Keratinocyte (primary cell): ENCODE data around the gene TFRC. TPM values are rescaled to one million over a fixed set of nuclear protein-coding genes. Genes with fewer than 3 reads are reported as not detected.

Source experiments
- DNase-seq: peaks from one replicate; pipeline ENCODE4 v3.0.0-alpha.2; 2011; ENCODE audit warnings: low read depth, missing footprints, low spot score
- FAIRE-seq: peaks from 2 replicates; lab custom pipeline; 2011; peaks lifted over from hg19 to GRCh38; lab: Jason Lieb, UNC
- H2AFZ ChIP-seq: 2 replicates; pipeline ENCODE4 v1.6.0; 2012; ENCODE audit warnings: low read length, control low read depth, inconsistent platforms; ENCODE audit not compliant: control insufficient read depth
- H3K27ac ChIP-seq: 2 replicates; pipeline ENCODE4 v1.5.1; 2011; ENCODE audit warnings: low read length; ENCODE audit not compliant: control insufficient read depth, insufficient read depth
- H3K27me3 ChIP-seq: 3 replicates; pipeline ENCODE4 v1.6.0; 2011; ENCODE audit warnings: low read length; ENCODE audit not compliant: control insufficient read depth, insufficient read depth; ENCODE audit errors: extremely low read depth
- H3K36me3 ChIP-seq, 2 experiments: 2 replicates in 1 of 2; 3 replicates in 1 of 2; pipeline ENCODE4 v1.5.1; 2011; ENCODE audit warnings: low read length in 2 of 2, mild to moderate bottlenecking in 1 of 2; ENCODE audit not compliant: control insufficient read depth in 2 of 2, insufficient read depth in 2 of 2; ENCODE audit errors: extremely low read depth in 1 of 2
- H3K4me1 ChIP-seq: 3 replicates; pipeline ENCODE4 v1.5.1; 2011; ENCODE audit warnings: low read length; ENCODE audit not compliant: control insufficient read depth, insufficient read depth; ENCODE audit errors: extremely low read depth
- H3K4me2 ChIP-seq: 3 replicates; pipeline ENCODE4 v1.6.0; 2011; ENCODE audit warnings: low read depth, low read length; ENCODE audit not compliant: control insufficient read depth, insufficient read depth; ENCODE audit errors: extremely low read depth
- H3K4me3 ChIP-seq, 3 experiments: fragments of 200-600 bp in 1 of 3; sonication (generic) in 1 of 3; 2 replicates in 2 of 3; 3 replicates in 1 of 3; pipeline ENCODE4 v1.5.1; 2011 to 2016; ENCODE audit warnings: low read length in 3 of 3, mild to moderate bottlenecking in 3 of 3, control low read depth in 2 of 3, inconsistent platforms in 1 of 3, low read depth in 1 of 3, mixed read lengths in 1 of 3, mixed run types in 1 of 3, moderate library complexity in 1 of 3; ENCODE audit not compliant: control insufficient read depth in 2 of 3, insufficient read depth in 2 of 3; ENCODE audit errors: extremely low read depth in 1 of 3
- H3K79me2 ChIP-seq: 2 replicates; pipeline ENCODE4 v1.6.0; 2012; ENCODE audit warnings: low read length; ENCODE audit not compliant: control insufficient read depth, insufficient read depth
- H3K9ac ChIP-seq: 3 replicates; pipeline ENCODE4 v1.6.0; 2011; ENCODE audit warnings: low read length; ENCODE audit not compliant: control insufficient read depth, insufficient read depth; ENCODE audit errors: extremely low read depth
- H3K9me1 ChIP-seq: 3 replicates; pipeline ENCODE4 v1.6.0; 2011; ENCODE audit warnings: low read length; ENCODE audit not compliant: control insufficient read depth, insufficient read depth; ENCODE audit errors: extremely low read depth
- H3K9me3 ChIP-seq: 2 replicates; pipeline ENCODE4 v1.5.1; 2012; ENCODE audit warnings: low read depth, low read length; ENCODE audit not compliant: control insufficient read depth
- H4K20me1 ChIP-seq: 3 replicates; pipeline ENCODE4 v1.6.0; 2011; ENCODE audit warnings: low read length; ENCODE audit not compliant: control insufficient read depth, insufficient read depth; ENCODE audit errors: extremely low read depth
- CTCF ChIP-seq, 3 experiments: IDR thresholded peaks in 1 of 3; conservative IDR thresholded peaks in 1 of 3; optimal IDR thresholded peaks in 1 of 3; 2 replicates in 2 of 3; 3 replicates in 1 of 3; pipeline versions ENCODE3 to v1.5.1; 2011; ENCODE audit warnings: low read length in 3 of 3, mild to moderate bottlenecking in 3 of 3, moderate library complexity in 2 of 3, control low read depth in 1 of 3, inconsistent platforms in 1 of 3; ENCODE audit not compliant: insufficient read depth in 2 of 3; ENCODE audit errors: extremely low read depth in 1 of 3
- EZH2 ChIP-seq: IDR thresholded peaks from one replicate; pipeline ENCODE4 v1.6.1; 2012; ENCODE audit warnings: inconsistent platforms, mild to moderate bottlenecking, low read length, moderate library complexity
- dilution Hi-C: fragments of 300-500 bp; cut with MboI; formaldehyde crosslinking; loops from one replicate; pipeline ENCODE4 v1.7.0; 2020; ENCODE audit warnings: low sequenced_read_pairs; ENCODE audit not compliant: extremely low pct_ligation_motif_present
- polyA plus RNA-seq, 5 experiments: library from polyadenylated mRNA; depleted of rRNA in 3 of 5; stranded (reverse) in 3 of 5; stranded (forward) in 1 of 5; unstranded in 1 of 5; fragments of >200 nt; gene quantifications; 1 replicate in 1 of 5; 2 replicates in 3 of 5; 3 replicates in 1 of 5; pipeline versions ENCODE4 v1.2.1 to v1.2.3, GENCODE V29; 2011 to 2012; ENCODE audit warnings: missing spikeins in 2 of 5, low read depth in 1 of 5, low replicate concordance in 1 of 5

TFRC gene
- polyA plus RNA-seq, 1 donor (not counting 4 experiments of a cell fraction or from before 2014, with no cell fraction given), result 109 TPM

- dilution Hi-C loops, result no loop called here
- Histone ChIP-seq H3K9ac (no peak overlapping the region), H3K27me3 (peaks cover 3% of the 10 kb centered on the region), H3K4me1 (peaks cover 3% of the 10 kb centered on the region), H3K9me1 (no peaks in the 10 kb centered on the region), H3K4me3 (no peak overlapping the region), H2AFZ (no peak overlapping the region), H3K79me2 (no peaks in the 10 kb centered on the region), H3K4me2 (no peak overlapping the region), H3K9me3 (peaks cover 4% of the 10 kb centered on the region), H3K27ac (no peak overlapping the region), H4K20me1 (no peaks in the 10 kb centered on the region), H3K36me3 (no peaks in the 10 kb centered on the region)
- no peak for TF ChIP-seq EZH2
- no peak for TF ChIP-seq CTCF (optimal IDR thresholded peaks at IDR 0.05 in 1 of 3, IDR thresholded peaks at IDR 0.05 in 1 of 3, conservative IDR thresholded peaks at IDR 0.05 in 1 of 3; ENCODE audit: extremely low read depth in 1 of 3, insufficient read depth in 2 of 3, low read length in 3 of 3)
- FAIRE-seq, result no peak
- DNase-seq, result no peak
These were observed 73.0 kb downstream of the TFRC start for GRCh38 chr3:196008929-196009328.

- Histone ChIP-seq H3K27ac (no peak overlapping the region), H3K4me2 (no peak overlapping the region), H3K36me3 (no peaks in the 10 kb centered on the region), H2AFZ (no peak overlapping the region), H3K9me3 (peaks cover 4% of the 10 kb centered on the region), H3K79me2 (no peaks in the 10 kb centered on the region), H3K9ac (no peak overlapping the region), H4K20me1 (no peaks in the 10 kb centered on the region), H3K4me3 (no peak overlapping the region), H3K27me3 (peaks cover 3% of the 10 kb centered on the region), H3K4me1 (peaks cover 3% of the 10 kb centered on the region), H3K9me1 (no peaks in the 10 kb centered on the region)
- FAIRE-seq (no peak), DNase-seq (no peak)
- dilution Hi-C loops, result no loop called here
- no peak for TF ChIP-seq CTCF (optimal IDR thresholded peaks at IDR 0.05 in 1 of 3, IDR thresholded peaks at IDR 0.05 in 1 of 3, conservative IDR thresholded peaks at IDR 0.05 in 1 of 3; ENCODE audit: extremely low read depth in 1 of 3, insufficient read depth in 2 of 3, low read length in 3 of 3)
These were observed 73.5 kb downstream of the TFRC start for GRCh38 chr3:196008387-196008786.
